ENCODE measurements around the gene DCBLD1.

DCBLD1 gene

DNA sequence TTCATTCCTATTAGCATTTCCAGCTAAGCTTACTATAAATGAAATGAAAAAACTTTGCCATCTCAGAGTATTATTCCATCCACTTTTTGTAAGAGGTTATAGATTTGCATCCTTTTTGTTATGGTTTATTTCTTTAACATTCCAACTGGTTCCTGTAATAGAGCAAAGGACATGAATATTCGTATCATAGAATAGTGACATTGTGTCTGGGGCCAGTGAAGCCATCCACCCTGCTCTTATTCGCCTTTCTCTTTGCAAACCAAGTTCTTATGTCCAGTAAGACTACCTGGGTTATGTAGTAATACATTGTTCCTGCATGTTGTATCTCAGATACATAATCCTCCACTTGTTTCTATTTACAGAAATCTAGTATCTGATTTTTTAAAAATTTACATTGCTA lies 43.1 kb downstream of the DCBLD1 start:
- no peak for DNase-seq (ENCODE audit: low read depth in 2 of 2, low spot score in 1 of 2)

DNA sequence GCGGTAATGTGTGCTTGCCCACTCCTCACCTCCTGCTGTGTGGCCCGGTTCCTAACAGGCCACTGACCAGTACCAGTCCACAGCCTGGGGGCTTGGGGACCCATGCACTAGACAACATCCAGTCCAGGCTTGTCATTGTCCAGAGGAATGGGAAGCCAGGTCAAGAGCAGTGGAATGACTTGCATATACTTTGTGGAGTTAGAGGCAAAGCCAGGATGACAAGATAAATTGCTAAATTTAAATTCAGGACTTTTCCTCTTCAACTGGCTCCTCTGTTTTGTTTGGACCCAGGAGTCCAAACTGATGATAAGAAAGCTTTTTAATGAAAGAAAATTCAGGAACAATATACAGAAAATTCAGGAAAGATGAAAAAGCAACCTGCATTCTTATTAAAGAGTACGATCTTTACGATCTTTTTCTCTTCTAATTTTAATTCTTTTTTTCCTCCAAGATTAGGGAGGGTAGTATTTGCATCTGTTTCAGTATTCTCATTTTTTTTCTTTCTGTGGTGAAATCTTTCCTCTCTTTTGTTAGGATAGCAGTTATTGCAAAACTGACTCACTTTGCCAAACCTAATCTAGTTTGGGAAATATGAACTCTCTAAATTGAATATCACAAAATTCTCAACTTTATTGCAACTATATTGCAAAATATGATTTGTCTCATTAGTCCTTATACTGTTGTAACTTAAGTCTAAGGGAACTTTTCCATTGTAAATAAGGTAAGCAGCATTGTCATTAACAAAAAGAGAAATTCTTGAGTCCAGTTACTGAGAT lies 48.2 kb downstream of the DCBLD1 start:
- DNase-seq (ENCODE audit: low read depth in 2 of 2, low spot score in 1 of 2) = no peak

DNA sequence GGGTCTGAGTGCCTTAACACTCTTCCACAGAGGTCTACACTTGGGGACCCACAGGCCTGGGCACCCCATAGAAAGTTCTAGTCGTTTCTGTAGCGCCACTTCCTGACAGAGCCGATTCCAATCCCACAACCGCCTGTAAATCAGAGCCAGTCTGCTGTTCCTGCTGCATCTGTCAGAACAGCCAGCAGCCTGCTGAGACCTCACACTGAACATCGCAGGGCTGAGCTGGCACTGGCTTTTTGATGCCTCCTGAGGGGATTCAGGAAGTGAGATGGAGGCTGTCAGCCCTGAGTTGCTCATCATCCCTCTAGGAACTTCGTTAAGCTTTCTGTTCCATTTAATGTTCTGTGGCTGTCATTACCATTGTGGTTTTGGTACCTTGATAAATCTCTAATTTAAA lies 48.9 kb downstream of the DCBLD1 start:
- no peak for DNase-seq (ENCODE audit: low read depth in 2 of 2, low spot score in 1 of 2)

DNA sequence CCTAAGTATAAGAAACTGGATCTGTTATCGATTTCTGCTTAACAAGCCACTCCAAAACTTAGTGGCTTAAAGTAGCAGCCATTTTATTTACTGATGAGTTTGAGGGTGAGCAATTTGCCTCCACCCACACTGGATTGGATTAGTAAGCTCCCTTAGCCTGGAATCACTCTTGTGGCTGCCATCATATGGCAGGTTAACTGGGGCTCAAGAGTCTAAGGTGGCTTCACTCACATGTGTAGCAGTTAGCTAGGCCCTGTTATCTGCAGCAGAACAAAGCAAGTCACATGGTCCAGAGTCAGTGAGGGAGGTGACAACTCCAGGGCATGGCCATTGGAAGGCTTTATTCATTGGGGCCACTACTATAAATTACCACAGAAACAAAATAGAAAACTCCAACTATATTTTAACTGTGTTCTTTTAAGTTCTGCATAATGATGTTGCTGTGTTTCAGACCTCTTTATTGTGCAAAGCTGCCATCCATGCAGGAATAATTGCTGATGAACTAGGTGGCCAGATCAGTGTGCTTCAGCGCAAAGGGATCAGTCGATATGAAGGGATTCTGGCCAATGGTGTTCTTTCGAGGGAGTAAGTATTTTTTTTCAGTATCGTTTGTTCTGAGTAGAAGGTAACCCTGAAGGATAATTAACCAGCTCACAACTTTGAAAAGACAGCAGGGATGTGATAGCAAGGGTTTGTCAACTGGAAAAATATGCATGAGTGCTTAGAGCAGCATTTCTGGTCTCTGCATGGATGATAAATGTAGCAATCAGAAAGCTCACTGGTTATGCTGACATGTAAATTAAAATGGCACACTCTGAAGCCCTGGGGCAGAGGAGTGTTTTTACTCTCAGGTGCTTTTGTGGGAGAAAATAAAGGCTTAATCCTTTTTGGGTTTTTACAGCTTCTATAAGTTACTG lies 49.6 kb downstream of the DCBLD1 start:
- DNase-seq (ENCODE audit: low read depth in 2 of 2, low spot score in 1 of 2) = no peak

DNA sequence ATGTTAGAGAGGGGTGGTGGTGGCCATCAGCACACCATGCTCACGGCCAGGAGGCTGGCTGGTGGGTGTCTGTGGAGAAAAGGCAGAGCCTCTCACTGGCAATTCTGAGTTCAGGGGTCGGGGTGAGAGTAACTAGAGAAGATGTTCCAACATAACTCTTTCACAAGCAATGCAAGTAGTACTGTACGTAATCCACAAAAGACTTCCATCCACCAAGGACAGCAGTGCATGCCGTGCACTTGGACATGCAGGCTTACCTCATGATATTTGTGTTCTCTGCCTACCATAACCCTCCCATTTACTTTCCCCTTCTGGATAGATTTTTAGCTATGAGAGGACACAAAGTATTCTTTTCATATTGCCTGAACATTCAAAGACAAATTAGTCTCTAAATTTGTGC lies 51.3 kb downstream of the DCBLD1 start:
- no peak for DNase-seq (ENCODE audit: low read depth in 2 of 2, low spot score in 1 of 2)

DNA sequence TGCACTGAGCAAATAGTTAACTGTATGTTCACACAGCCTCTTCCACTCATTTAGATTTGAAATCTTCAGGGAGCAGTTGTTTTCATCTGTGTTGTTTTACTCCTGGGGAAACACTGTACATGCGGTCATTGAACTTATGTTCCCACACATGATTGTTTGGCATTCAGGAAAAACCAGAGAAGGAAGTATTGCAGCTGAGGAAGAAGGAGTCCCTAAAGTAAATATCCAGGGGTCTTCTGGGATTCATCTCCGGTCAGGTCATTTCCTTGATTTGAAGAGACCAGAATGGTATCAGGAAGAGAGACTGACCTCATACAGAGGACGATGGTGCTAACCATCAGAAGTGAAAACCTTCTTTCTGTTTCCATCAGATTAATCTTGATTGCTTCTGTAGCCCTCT lies 52.5 kb downstream of the DCBLD1 start:
- no peak for DNase-seq (ENCODE audit: low read depth in 2 of 2, low spot score in 1 of 2)

DNA sequence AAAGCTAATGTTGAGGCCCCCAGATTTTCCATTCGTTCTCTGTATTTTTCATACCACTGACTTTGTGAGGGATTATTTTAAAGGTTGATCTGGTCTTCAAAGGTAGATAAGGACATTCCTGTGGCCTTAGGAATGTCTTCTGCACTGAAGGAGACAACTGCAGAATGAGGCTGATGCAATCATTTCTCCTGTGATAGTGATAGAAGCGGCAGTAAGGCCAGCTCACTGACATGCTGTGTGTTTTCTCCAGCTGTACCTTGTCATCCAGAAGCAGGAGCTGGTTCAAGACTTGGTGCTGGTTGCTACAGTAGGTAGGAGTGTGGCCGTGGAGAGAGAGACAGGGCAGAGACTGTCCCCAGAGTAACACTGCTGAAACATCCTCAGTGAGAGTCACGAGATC lies 53.8 kb downstream of the DCBLD1 start:
- DNase-seq (ENCODE audit: low read depth in 2 of 2, low spot score in 1 of 2) = no peak

DNA sequence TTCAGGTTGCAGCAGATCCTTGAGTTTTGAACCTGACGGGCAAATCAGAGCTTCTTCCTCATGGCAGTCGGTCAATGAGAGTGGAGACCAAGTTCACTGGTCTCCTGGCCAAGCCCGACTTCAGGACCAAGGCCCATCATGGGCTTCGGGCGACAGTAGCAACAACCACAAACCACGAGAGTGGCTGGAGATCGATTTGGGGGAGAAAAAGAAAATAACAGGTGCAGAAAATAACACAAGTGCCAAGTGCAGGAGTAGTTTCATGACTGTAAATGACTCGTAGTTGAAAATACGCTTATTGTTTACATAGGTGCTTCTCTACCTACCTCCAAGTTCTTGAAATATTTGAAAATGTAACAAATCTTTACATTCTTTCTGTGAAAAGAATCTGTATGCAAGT lies 56.1 kb downstream of the DCBLD1 start:
- no peak for DNase-seq (ENCODE audit: low read depth in 2 of 2, low spot score in 1 of 2)

DNA sequence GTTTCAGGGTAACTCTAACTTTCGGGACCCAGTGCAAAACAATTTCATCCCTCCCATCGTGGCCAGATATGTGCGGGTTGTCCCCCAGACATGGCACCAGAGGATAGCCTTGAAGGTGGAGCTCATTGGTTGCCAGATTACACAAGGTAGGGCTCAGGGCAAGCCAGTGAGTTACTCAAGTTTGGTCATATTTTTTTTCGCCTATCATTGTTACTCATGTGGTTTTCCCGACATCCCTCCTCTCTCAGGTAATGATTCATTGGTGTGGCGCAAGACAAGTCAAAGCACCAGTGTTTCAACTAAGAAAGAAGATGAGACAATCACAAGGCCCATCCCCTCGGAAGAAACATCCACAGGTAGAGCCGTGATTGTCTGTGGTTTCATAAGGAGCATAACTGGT lies 58.2 kb downstream of the DCBLD1 start:
- no peak for DNase-seq (ENCODE audit: low read depth in 2 of 2, low spot score in 1 of 2)

DNA sequence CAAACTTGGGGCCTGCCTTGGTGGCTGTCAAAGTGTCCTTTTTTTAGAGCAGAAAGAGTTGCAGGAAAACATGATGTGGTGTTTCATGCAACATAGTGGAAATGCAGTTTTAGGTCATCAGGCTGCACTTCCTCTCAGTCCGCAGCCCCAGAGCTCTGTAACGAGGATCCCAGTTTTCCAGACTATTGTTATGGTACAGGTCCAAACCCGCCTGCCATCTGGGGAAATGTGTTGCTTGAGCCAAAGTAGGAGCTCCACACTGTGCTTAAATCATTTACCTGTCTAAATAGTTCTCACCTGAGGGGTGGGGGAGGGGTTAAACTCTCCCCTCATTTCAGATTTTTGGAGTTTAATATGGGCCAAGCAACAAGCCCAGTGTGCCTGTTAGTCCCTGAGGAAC lies 60.0 kb downstream of the DCBLD1 start:
- DNase-seq (ENCODE audit: low read depth in 2 of 2, low spot score in 1 of 2) = no peak

DNA sequence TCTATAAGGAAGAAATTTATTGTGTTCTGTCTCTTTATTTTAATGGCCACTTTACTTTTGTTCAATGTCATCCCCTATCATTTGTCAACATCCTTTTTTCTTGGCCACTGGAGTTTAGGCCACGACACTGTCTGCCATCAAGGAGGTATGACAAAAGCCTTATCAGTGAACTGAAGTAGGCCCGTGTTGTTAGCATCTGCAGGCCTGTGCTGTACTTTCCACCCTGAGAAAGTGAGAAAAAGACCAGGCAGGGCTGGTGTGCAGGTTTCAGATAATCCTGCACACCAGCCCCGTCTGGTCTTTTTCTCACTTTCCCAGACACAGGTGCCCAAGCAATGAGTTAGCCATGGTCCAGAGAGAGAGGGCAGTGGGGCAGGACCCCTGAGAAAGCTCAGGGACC lies 62.2 kb downstream of the DCBLD1 start:
- no peak for DNase-seq (ENCODE audit: low read depth in 2 of 2, low spot score in 1 of 2)

DNA sequence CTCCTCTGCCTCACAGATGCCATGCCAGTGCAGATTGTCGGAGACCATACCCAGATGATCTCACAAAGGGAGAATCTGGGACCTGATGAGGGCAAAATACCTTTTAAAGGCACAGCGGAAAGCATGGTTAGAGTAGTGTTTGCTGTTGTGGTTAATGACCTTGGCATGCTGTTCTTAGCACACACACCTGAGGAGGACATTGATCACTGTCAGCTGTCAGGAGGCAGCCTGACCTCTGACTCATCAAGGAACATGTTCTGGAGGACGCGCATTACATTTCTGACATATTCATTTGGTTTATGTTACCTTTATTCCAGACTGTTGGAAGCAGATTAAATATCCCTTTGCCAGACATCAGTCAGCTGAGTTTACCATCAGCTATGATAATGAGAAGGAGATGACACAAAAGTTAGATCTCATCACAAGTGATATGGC lies 62.7 kb downstream of the DCBLD1 start:
- no peak for DNase-seq (ENCODE audit: low read depth in 2 of 2, low spot score in 1 of 2)

DNA sequence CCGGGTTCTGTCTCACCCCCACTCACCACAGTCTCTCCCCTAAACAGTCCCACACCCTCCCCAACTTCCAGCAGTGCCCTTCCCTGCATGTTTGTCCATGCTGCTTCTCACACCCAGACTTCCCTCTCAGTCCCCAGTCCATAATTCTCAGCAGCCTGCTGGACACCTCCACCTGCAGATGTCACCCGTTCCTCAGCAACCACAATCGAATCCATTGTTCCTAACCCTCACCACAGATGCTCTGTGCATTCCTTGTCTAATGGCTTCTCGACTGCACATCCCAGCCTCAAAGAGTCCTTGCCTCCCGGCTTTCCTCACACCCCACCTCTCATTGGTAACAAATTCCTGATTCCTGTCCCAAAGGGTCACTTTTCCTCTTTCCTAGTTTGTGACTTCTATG lies 64.2 kb downstream of the DCBLD1 start:
- DNase-seq (ENCODE audit: low read depth in 2 of 2, low spot score in 1 of 2) = no peak

DNA sequence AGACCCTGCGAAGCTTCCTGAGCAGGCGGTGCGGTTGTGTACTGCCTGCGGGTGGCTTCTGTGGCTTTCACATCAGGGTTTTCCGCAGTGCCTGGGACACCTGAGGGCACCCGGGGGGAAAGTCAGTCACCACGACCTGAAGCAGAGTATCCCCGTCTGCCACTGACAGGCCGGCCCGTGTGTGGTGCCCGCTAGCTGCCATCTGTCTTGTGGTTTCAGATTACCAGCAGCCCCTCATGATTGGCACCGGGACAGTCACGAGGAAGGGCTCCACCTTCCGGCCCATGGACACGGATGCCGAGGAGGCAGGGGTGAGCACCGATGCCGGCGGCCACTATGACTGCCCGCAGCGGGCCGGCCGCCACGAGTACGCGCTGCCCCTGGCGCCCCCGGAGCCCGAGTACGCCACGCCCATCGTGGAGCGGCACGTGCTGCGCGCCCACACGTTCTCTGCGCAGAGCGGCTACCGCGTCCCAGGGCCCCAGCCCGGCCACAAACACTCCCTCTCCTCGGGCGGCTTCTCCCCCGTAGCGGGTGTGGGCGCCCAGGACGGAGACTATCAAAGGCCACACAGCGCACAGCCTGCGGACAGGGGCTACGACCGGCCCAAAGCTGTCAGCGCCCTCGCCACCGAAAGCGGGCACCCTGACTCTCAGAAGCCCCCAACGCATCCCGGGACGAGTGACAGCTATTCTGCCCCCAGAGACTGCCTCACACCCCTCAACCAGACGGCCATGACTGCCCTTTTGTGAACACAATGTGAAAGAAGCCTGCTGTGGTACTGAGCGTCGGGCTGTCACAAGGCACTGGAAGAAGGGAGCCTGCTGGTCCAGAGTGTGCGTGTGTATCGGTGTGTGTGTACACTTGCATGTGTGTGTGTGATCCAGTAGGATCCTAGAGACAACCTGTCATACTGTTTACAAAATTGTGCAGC lies 65.5 kb downstream of the DCBLD1 start:
- no peak for DNase-seq (ENCODE audit: low read depth in 2 of 2, low spot score in 1 of 2)

DNA sequence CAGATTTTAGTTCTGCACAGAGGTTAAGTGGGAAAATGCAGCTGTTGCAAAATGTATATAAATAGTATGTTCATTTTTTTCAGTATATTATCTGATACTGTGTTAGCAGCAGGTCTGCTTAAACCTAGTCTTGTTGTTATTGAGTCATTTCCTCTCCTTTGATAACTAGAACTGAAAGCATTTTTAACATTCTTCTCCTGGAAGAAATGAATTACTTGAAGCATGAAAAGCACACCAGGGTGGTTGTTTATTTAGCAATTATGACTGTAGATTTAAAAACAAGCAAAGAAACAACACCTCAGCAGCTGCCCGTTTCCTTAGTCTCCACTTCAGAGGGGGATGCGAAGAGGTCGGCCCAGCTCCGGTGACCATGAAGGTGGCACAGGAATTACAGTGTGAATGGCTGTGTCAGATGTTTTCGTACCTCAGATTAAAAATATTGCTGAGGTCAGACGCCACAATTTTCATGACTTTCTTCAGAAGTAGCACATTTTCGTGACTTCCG lies 66.4 kb downstream of the DCBLD1 start:
- DNase-seq (ENCODE audit: low read depth in 2 of 2, low spot score in 1 of 2) = no peak

DNA sequence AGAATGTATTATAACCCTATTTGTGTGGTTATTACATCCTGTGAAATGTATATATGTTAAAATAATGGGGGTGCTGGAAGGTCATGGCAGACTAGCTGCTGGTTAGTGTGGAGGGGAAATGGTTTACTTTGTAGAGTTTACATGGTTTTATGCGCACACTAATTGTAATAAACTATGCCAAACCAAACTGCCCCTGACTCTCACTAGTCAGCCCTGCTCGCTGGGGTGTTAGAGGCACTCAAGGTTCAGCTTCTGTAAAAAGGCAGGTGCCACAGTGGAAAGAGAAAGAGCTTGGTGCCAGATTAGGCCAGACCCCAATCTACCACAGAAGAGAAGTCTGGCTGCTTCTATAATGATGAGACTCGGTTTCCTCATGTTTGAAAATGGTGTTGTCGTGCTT lies 67.1 kb downstream of the DCBLD1 start:
- no peak for DNase-seq (ENCODE audit: low read depth in 2 of 2, low spot score in 1 of 2)

DNA sequence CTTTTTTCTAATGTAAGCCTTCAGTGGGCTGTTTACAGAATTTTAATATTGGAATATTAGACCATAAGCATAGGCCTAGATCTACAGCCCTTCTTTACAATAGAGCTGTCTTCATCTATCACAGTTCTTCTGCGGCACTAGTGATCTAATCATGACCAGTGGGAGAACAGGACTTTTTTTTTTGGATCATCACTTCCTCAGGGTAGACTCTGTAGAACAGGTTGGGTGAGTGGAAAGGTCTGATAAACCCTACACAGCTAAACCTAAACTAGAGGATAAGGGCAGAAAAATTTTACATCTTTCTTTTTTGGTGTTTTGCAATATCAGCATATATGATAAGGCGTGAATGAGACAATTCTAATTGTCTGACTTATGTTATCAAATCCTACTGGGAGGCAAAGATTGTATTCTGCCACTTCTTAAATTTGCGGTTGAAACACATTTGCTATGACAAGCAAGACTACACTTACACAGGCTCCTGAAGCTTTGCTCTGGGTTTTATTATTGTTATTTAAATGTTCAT lies 67.7 kb downstream of the DCBLD1 start:
- no peak for DNase-seq (ENCODE audit: low read depth in 2 of 2, low spot score in 1 of 2)

DNA sequence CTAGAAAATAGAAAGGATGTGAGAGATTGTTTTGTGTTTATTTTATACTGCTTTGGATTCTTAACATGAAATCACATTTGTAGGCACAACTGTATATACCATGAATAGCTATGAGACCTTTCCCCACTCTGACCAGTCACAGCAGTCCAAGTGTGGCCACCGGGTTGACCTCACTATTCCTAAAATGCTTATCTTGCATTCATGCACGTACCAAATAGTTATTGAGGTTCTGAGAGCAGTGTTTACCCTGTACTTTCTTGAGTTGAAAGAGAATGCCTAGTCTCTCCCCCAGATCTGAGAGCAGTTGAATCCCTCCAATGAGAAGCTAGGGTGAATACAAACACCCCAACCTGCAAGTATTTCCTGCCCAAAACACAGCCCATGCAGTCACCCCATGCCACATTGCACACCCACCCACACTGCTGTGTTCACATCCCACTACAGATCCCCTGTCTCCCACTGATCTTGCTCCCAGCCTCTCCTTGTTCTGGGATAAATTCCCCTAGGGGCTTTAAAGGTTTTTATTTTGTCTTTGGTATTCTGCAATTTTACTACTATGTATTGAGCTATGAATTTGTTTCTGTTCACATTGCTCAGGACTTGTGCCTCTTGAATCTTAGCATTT lies 68.3 kb downstream of the DCBLD1 start:
- DNase-seq (ENCODE audit: low read depth in 2 of 2, low spot score in 1 of 2) = no peak

DNA sequence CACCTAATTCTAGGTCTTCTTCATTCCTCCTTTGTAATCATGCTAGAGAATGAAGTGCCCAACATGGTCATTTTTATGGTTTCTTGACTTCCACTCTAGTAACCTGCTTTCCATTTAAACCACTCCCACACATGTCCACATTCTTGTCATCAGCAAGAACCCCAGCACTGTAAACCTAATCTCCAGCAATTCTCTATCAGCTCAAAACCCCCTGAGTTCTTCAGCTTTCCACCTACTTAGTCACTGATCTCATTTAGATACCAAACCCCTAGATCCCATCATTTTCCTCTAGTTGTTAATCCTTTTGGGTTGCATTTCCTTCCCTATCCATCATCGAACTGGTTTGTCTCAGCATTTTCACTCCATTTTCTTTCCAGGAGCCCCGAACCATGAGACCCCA lies 70.1 kb downstream of the DCBLD1 start:
- no peak for DNase-seq (ENCODE audit: low read depth in 2 of 2, low spot score in 1 of 2)

DNA sequence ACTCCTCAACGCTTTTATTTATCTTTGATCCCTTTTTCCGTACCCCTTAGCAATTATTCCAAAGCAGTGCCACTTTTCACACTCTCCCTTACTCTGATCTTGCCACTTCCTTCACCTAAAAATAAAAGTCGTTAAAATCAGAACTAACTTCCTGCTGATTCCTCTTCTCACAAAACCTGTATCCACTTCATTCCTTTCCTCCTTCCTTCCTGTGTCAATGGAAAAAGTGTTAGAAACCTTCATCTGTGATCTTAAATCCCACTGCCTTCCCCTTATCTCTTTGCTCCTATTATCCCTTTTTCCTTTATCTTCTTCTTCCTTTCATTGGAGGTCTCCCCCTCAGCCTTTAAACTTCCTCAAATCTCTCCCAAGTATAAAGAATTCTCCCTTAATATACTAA lies 70.7 kb downstream of the DCBLD1 start:
- no peak for DNase-seq (ENCODE audit: low read depth in 2 of 2, low spot score in 1 of 2)

All from stimulated activated CD8-positive, alpha-beta memory T cell treated with anti-CD3 and anti-CD28 coated beads, Interleukin-4, amount 100 ng/mL, for 1 hour (primary cell).